SJSA1 (cell line): ENCODE measurements around the gene RAB30. TPM values are rescaled to one million over a fixed set of nuclear protein-coding genes. Genes with fewer than 3 reads are reported as not detected.

ENCODE experiments used
- DNase-seq, 2 experiments: peaks; one replicate each; pipeline ENCODE4 v3.0.0-alpha.2; 2015 to 2020; ENCODE audit warnings: low spot score in 2 of 2, low read depth in 1 of 2
- H3K27ac ChIP-seq: fragments of 250-450 bp; sonication (Bioruptor Pico); 2 replicates; pipeline ENCODE4 v1.5.1; 2020; ENCODE audit warnings: mild to moderate bottlenecking, moderate library complexity
- H3K27me3 ChIP-seq: fragments of 250-450 bp; sonication (Bioruptor Pico); replicated peaks from 2 replicates; pipeline ENCODE4 v1.5.1; 2020; ENCODE audit warnings: mild to moderate bottlenecking, moderate library complexity
- H3K36me3 ChIP-seq: fragments of 250-450 bp; sonication (Bioruptor Pico); 2 replicates; pipeline ENCODE4 v1.5.1; 2020; ENCODE audit warnings: mild to moderate bottlenecking
- H3K4me1 ChIP-seq: fragments of 250-450 bp; sonication (Bioruptor Pico); replicated peaks from 2 replicates; pipeline ENCODE4 v1.6.1; 2021; ENCODE audit warnings: mild to moderate bottlenecking
- H3K4me3 ChIP-seq: fragments of 250-450 bp; sonication (Bioruptor Pico); 2 replicates; pipeline ENCODE4 v1.5.1; 2020; ENCODE audit warnings: mild to moderate bottlenecking
- H3K9me3 ChIP-seq: fragments of 250-450 bp; sonication (Bioruptor Pico); replicated peaks from 2 replicates; pipeline ENCODE4 v1.5.1; 2020; ENCODE audit warnings: mild to moderate bottlenecking
- total RNA-seq: library from RNA; depleted of rRNA; stranded (reverse); fragments of >200 nt; shearing (Covaris generic); gene quantifications from 2 replicates; pipeline ENCODE4 v1.2.3, GENCODE V29; 2014

Gene RAB30
- total RNA-seq, 1 experiment from 2014 or later: 10.2 TPM

DNA sequence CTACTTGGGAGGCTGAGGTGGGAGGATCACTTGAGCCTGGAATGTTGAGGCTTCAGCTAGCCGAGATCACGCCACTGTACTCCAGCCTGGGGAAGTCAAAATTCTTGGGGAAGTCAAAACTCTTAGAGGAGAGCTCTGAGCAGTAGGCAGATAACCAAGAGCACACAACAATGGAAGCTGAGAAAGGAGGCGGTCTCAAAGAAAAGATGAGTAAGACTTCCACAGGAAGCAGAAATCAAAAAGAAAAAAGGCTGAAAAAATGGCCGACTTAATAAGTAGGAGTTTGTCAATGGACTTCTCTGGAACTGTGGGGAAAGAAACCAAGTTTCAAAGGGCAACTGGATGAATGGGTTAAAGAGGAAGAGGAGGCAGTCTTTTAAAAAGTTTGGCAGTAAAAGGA, 32.1 kb downstream of the RAB30 start:
- Histone ChIP-seq H3K27me3 (no peaks in the 10 kb centered on the region), H3K4me1 (peaks cover 10% of the 10 kb centered on the region), H3K9me3 (no peaks in the 10 kb centered on the region), H3K36me3 (no peaks in the 10 kb centered on the region), H3K4me3 (no peak overlapping the region), H3K27ac (no peak overlapping the region)
- no peak for DNase-seq

DNA sequence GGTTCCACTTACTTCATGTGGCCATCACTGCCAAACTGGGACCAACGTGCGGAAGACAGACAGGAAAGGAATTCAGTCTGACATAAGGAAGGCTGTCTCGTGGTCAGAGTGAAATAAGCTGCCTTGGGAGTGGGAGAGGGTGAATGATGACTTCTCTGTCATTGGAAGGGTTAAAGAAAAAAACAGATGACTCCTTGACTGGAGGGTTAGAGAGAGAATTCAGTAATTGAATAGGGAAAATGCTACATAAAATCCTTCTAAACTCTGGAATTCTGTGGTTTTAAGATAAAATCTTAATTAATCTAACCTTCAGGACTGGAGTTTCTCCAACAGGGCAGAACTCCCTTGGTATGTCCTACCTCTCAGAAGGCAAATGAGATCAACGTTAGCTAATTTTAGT, 33.8 kb downstream of the RAB30 start:
- Histone ChIP-seq H3K36me3 (no peaks in the 10 kb centered on the region), H3K27me3 (no peaks in the 10 kb centered on the region), H3K27ac (no peak overlapping the region), H3K4me3 (no peak overlapping the region), H3K4me1 (peaks cover 5% of the 10 kb centered on the region; the same call in 1 of the 2 replicates), H3K9me3 (no peaks in the 10 kb centered on the region)
- no peak for DNase-seq

DNA sequence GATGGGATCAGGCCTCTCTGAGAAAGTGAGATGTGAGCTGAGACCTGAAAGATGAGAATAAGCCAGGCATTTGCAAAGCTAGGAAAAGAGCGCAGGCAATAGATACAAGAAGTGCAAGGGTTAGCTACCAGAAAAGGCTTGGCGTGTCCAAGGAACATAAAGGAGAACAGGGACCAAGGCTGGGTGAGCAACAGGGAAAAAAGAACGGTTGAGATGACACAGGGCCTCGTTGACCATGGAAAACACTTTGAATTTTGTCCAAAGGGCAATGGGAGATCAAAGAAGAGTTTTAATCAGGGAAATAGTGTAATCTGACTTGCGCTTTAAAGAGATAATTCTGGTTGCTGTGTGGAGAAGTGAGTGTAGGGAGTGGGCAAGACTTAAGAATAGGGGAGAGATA, 35.0 kb downstream of the RAB30 start:
- Histone ChIP-seq H3K4me1 (peaks cover 5% of the 10 kb centered on the region; the same call in 1 of the 2 replicates), H3K27ac (no peak overlapping the region), H3K4me3 (no peak overlapping the region), H3K9me3 (no peaks in the 10 kb centered on the region), H3K36me3 (no peaks in the 10 kb centered on the region), H3K27me3 (no peaks in the 10 kb centered on the region)
- DNase-seq: no peak

DNA sequence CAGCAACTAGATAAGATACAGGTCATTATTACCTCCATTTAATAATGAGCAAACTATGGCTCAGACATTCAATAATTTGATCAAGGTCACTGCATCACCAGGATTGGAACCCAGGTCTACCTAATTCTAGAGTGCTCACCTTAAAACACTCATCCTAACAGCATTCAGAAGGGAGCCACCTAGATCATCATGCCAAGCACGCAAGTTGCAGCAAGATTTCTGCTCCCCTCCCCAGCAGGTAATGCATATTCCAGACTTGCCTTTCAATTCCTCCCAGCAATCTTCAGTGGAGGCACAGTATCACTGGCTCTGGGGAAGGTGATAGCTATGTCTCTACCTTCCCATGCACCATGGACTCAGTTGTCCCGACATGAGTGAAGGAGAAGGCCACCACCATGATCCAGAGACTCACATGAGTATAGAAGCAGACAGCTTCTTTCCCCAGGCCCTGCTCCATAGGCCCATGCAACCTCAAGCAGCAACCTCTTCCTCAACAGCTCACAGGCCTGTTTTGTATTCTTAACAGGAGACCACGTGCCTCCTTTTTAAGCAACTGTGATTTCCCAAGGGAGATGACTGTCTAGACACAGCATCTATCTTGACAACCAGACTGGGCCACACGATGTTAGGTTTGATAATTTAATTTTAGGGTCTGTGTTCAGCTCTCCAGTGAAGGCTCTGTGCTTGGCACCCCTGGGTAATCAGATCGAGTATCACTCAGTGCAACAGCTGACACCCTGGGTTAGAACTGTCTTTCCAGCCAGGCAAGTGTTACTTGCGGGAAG, 36.4 kb downstream of the RAB30 start:
- Histone ChIP-seq H3K4me3 (no peak overlapping the region), H3K9me3 (no peaks in the 10 kb centered on the region), H3K36me3 (no peaks in the 10 kb centered on the region), H3K4me1 (peaks cover 5% of the 10 kb centered on the region; the same call in 1 of the 2 replicates), H3K27ac (no peak overlapping the region), H3K27me3 (no peaks in the 10 kb centered on the region)
- no peak for DNase-seq

DNA sequence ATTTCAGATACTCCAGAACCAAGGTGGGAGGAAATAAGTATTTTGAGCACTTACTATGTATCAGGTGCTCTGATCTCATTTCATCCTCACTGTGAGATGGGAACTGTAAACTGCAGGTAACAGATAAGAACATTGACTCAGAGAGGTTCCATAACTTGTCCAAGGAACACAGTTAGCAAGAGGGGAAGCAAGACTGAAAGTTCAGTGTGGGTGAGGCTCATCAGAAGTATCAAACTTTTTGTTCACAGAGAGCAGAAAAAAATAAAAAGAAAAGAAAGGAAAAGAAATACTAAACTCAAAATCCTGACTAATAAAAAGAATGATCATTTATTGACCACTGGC, 37.1 kb downstream of the RAB30 start:
- Histone ChIP-seq H3K4me1 (peaks cover 5% of the 10 kb centered on the region; the same call in 1 of the 2 replicates), H3K27ac (no peak overlapping the region), H3K4me3 (no peak overlapping the region), H3K27me3 (no peaks in the 10 kb centered on the region), H3K9me3 (no peaks in the 10 kb centered on the region), H3K36me3 (no peaks in the 10 kb centered on the region)
- DNase-seq: no peak

- no peak overlapping the region for H3K4me3 ChIP-seq
- peaks cover 5% of the 10 kb centered on the region; the same call in 1 of the 2 replicates for H3K4me1 ChIP-seq
- no peaks in the 10 kb centered on the region for H3K27me3 ChIP-seq
- DNase-seq: no peak
- no peak overlapping the region for H3K27ac ChIP-seq
- H3K36me3 ChIP-seq: no peaks in the 10 kb centered on the region
- H3K9me3 ChIP-seq: no peaks in the 10 kb centered on the region
Measured at GRCh38 chr11:83033972-83034672, 37.6 kb downstream of the RAB30 start.

DNA sequence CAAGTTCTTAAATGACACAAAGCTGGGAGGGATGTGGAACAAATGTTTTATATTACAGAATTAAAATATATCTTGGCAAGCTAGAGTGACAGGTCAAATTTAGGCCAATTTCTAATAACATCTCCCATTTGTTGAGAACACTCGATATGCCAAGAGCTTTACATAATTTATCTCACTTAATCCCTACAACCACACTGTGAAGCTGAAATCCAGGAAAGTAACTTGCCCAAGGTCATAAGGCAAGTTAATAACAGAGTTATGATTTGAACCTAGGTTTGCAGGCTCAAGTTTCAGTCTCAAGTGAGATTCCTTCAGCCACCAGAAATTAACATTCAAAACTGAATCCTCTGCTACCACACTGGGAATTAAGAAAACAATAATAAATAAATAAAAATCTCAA, 38.3 kb downstream of the RAB30 start:
- H3K36me3 ChIP-seq: no peaks in the 10 kb centered on the region
- no peak for DNase-seq
- H3K4me3 ChIP-seq: no peak overlapping the region
- H3K9me3 ChIP-seq: no peaks in the 10 kb centered on the region
- no peaks in the 10 kb centered on the region for H3K27me3 ChIP-seq
- no peak overlapping the region for H3K27ac ChIP-seq
- peaks cover 5% of the 10 kb centered on the region; the same call in 1 of the 2 replicates for H3K4me1 ChIP-seq

GRCh38 chr11:83031127-83031526, 40.6 kb downstream of the RAB30 start:
- Histone ChIP-seq H3K27me3 (no peaks in the 10 kb centered on the region), H3K9me3 (no peaks in the 10 kb centered on the region), H3K4me3 (no peak overlapping the region), H3K36me3 (no peaks in the 10 kb centered on the region), H3K27ac (no peak overlapping the region), H3K4me1 (no peaks in the 10 kb centered on the region)
- no peak for DNase-seq

DNA sequence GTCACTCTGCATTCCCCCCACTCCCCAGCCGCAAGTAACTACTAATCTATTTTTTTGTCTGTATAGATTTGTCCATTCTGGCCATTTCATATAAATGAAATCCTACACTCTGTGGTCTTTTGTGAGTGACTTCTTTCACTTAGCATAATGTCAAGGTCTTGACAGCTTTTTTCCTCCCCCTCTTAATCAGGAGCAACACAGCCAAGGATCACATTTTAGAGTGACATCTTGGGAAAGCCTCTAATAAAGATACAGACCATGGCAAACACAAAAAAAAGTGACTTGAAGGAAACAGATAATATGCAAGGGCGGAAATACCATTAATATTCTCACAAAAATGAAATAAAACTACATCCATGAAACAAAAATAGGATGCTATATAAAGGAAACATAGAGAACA, 43.9 kb downstream of the RAB30 start:
- Histone ChIP-seq H3K36me3 (no peaks in the 10 kb centered on the region), H3K4me1 (no peaks in the 10 kb centered on the region; the same call in 1 of the 2 replicates), H3K27me3 (no peaks in the 10 kb centered on the region), H3K27ac (no peak overlapping the region), H3K4me3 (no peak overlapping the region), H3K9me3 (no peaks in the 10 kb centered on the region)
- DNase-seq: no peak

GRCh38 chr11:83027289-83027688, 44.4 kb downstream of the RAB30 start:
- H3K27me3 ChIP-seq: no peaks in the 10 kb centered on the region
- no peaks in the 10 kb centered on the region; the same call in 1 of the 2 replicates for H3K4me1 ChIP-seq
- H3K27ac ChIP-seq: no peak overlapping the region
- no peak for DNase-seq
- no peak overlapping the region for H3K4me3 ChIP-seq
- H3K36me3 ChIP-seq: no peaks in the 10 kb centered on the region
- H3K9me3 ChIP-seq: no peaks in the 10 kb centered on the region

- Histone ChIP-seq H3K9me3 (no peaks in the 10 kb centered on the region), H3K27ac (no peak overlapping the region), H3K27me3 (no peaks in the 10 kb centered on the region), H3K36me3 (no peaks in the 10 kb centered on the region), H3K4me1 (no peaks in the 10 kb centered on the region; the same call in 1 of the 2 replicates), H3K4me3 (no peak overlapping the region)
- no peak for DNase-seq
Measured at GRCh38 chr11:83026229-83026628, 45.5 kb downstream of the RAB30 start.

GRCh38 chr11:83025267-83025704, 46.4 kb downstream of the RAB30 start:
- Histone ChIP-seq H3K9me3 (no peaks in the 10 kb centered on the region), H3K4me1 (no peaks in the 10 kb centered on the region; the same call in 1 of the 2 replicates), H3K27me3 (no peaks in the 10 kb centered on the region), H3K4me3 (no peak overlapping the region), H3K36me3 (no peaks in the 10 kb centered on the region), H3K27ac (no peak overlapping the region)
- DNase-seq: no peak

DNA sequence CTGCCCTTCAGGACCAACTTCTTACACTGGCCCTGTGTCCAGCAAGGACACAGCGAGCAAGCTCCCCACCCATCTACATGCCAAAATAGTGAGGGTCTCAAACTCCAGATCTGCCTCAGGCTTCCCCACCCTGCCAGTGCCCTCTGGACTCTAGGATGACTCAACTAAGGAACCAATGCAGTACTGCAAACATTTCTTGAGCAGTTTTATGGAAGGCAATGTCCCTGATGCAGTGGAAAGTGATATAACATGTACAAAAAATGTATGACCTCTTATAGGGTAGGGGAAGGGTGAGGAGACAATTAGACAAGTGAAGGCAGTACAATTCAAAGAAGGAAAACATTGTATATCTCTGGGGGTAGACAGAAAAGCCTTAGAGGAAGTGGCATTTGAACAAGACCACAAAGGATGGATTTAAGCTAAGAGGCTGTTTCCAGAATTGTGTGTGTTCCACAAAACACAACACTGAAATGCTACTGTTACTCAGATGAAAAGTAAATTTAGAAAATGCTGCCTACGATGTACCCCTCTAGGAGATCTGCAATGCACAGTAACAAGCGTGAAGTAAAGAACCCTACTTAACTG, 47.3 kb downstream of the RAB30 start:
- no peak for DNase-seq
- no peaks in the 10 kb centered on the region; the same call in 1 of the 2 replicates for H3K4me1 ChIP-seq
- no peak overlapping the region for H3K4me3 ChIP-seq
- no peaks in the 10 kb centered on the region for H3K36me3 ChIP-seq
- no peaks in the 10 kb centered on the region for H3K27me3 ChIP-seq
- H3K9me3 ChIP-seq: no peaks in the 10 kb centered on the region
- no peak overlapping the region for H3K27ac ChIP-seq

- H3K9me3 ChIP-seq: no peaks in the 10 kb centered on the region
- DNase-seq: no peak
- no peak overlapping the region for H3K4me3 ChIP-seq
Measured at GRCh38 chr11:83023410-83023809, 48.3 kb downstream of the RAB30 start.

More at GRCh38 chr11:83023410-83023809, 48.3 kb downstream of the RAB30 start:
- H3K36me3 ChIP-seq: no peaks in the 10 kb centered on the region
- H3K4me1 ChIP-seq: no peaks in the 10 kb centered on the region; the same call in 1 of the 2 replicates
- no peaks in the 10 kb centered on the region for H3K27me3 ChIP-seq
- H3K27ac ChIP-seq: no peak overlapping the region
